WTC11 (cell line): ENCODE results near the gene USH2A.

Source experiments
- ZNF121 ChIP-seq: sonication (generic); formaldehyde crosslinking; IDR thresholded peaks from 2 replicates; pipeline ENCODE4 v1.8.0; 2023; ENCODE audit warnings: missing genetic modification reagents
- TF ChIP-seq, protein P1 (sequence below): fragments of 200-600 bp; IDR thresholded peaks from 2 replicates; pipeline ENCODE4 v1.8.0; 2022; ENCODE audit warnings: antibody characterized with exemption

DNA sequence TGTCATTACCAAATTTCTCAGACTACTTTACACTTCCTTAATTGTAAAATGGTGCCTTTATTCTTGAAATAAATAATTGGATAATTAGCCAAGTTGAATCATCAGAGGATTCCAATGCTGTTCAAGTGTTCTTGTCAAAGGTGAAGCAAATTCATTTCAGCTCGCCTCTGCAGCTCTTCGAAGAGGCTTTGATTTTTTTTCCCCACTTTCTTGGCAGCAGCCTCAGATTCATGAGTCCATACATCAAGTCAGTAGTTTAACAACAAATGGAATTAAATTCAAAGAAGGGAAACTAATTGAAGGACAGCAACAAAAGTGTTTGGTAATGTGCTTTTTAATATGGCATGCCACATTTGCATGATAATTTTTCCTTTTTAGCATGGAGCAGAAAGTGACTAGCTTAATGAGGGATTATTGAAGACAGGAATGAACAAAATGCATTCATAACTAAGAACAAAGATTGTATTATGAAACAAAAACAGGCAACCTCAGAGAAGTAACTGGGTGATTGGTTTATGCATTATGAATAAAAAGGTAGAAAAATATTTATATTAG is 239.0 kb downstream of the USH2A start:
- TF ChIP-seq ZNF121, result no peak
- TF ChIP-seq, protein P1, sequence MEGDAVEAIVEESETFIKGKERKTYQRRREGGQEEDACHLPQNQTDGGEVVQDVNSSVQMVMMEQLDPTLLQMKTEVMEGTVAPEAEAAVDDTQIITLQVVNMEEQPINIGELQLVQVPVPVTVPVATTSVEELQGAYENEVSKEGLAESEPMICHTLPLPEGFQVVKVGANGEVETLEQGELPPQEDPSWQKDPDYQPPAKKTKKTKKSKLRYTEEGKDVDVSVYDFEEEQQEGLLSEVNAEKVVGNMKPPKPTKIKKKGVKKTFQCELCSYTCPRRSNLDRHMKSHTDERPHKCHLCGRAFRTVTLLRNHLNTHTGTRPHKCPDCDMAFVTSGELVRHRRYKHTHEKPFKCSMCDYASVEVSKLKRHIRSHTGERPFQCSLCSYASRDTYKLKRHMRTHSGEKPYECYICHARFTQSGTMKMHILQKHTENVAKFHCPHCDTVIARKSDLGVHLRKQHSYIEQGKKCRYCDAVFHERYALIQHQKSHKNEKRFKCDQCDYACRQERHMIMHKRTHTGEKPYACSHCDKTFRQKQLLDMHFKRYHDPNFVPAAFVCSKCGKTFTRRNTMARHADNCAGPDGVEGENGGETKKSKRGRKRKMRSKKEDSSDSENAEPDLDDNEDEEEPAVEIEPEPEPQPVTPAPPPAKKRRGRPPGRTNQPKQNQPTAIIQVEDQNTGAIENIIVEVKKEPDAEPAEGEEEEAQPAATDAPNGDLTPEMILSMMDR, result no peak
